ENCODE results near the gene ITCH.
"Not testable (repeated sequence)": the region's sequence is repeated elsewhere in the genome, so short reads cannot be mapped to it uniquely, and the experiment has no call there.

Gene ITCH

GRCh38 chr20:34441423-34441822 is 78.3 kb downstream of the ITCH start:
- H3K9me3 ChIP-seq (replicated peaks in 1 of 2; ENCODE audit: control insufficient read depth in 2 of 2, insufficient read depth in 1 of 2, low read depth in 1 of 2, low read length in 2 of 2); H3K18ac ChIP-seq (ENCODE audit: low read length); H4K8ac ChIP-seq (ENCODE audit: low read depth, low read length); H3K4me2 ChIP-seq (ENCODE audit: insufficient read depth, low read length, poor library complexity, severe bottlenecking); H2BK15ac ChIP-seq (ENCODE audit: low read length); H2AK5ac ChIP-seq (ENCODE audit: low read depth, low read length); H3K4me1 ChIP-seq (ENCODE audit: control insufficient read depth in 2 of 2, insufficient read depth in 1 of 2, low read depth in 1 of 2, low read length in 2 of 2); H2BK12ac ChIP-seq (ENCODE audit: low read length); H4K91ac ChIP-seq (ENCODE audit: low read depth, low read length, poor library complexity); H2BK5ac ChIP-seq (ENCODE audit: low read length); H3K27ac ChIP-seq (replicated peaks; ENCODE audit: low read length); H3K9ac ChIP-seq (ENCODE audit: low read depth, low read length, poor library complexity); H3K79me1 ChIP-seq (ENCODE audit: low read depth, low read length); H3K23ac ChIP-seq (ENCODE audit: low read depth, low read length, poor library complexity); H3K4me3 ChIP-seq (ENCODE audit: low read length in 2 of 2); H2AFZ ChIP-seq (ENCODE audit: low read length); H3K14ac ChIP-seq (ENCODE audit: low read length); H2BK120ac ChIP-seq (ENCODE audit: low read depth, low read length); H3K4ac ChIP-seq (ENCODE audit: low read length); H3K27me3 ChIP-seq (ENCODE audit: control insufficient read depth in 3 of 3, insufficient read depth in 3 of 3, low read depth in 1 of 3, low read length in 3 of 3); DNase-seq (ENCODE audit: low spot score): not testable (repeated sequence)
- WGBS, 2 donors (ENCODE audit: extremely low coverage in 2 of 2, insufficient read length in 2 of 2, insufficient replicate concordance in 1 of 2): no CpG with 5 or more reads among the region's 3 CpGs
- peaks cover 15 to 96% of the 10 kb centered on the region in 2 donors for H3K36me3 ChIP-seq (replicated peaks in 1 of 2; ENCODE audit: control insufficient read depth in 2 of 2, insufficient read depth in 2 of 2, low read length in 2 of 2)

GRCh38 chr20:34443546-34443945 is 80.5 kb downstream of the ITCH start:
- Histone ChIP-seq H2BK5ac (ENCODE audit: low read length) (no peak overlapping the region), H2AFZ (ENCODE audit: low read length) (no peak overlapping the region), H3K4ac (ENCODE audit: low read length) (no peak overlapping the region), H3K4me1 (ENCODE audit: control insufficient read depth in 2 of 2, insufficient read depth in 1 of 2, low read depth in 1 of 2, low read length in 2 of 2) (no peaks in the 10 kb centered on the region), H4K91ac (ENCODE audit: low read depth, low read length, poor library complexity) (no peak overlapping the region), H2BK120ac (ENCODE audit: low read depth, low read length) (no peak overlapping the region), H3K27me3 (ENCODE audit: control insufficient read depth in 3 of 3, insufficient read depth in 3 of 3, low read depth in 1 of 3, low read length in 3 of 3) (no peaks in the 10 kb centered on the region), H3K14ac (ENCODE audit: low read length) (no peak overlapping the region), H3K36me3 (replicated peaks in 1 of 2; ENCODE audit: control insufficient read depth in 2 of 2, insufficient read depth in 2 of 2, low read length in 2 of 2) (peaks cover 17 to 99% of the 10 kb centered on the region in 2 donors), H3K23ac (ENCODE audit: low read depth, low read length, poor library complexity) (no peak overlapping the region), H3K18ac (ENCODE audit: low read length) (no peak overlapping the region), H3K79me1 (ENCODE audit: low read depth, low read length) (no peaks in the 10 kb centered on the region), H3K4me3 (ENCODE audit: low read length in 2 of 2) (no peak overlapping the region), H2BK15ac (ENCODE audit: low read length) (no peak overlapping the region), H3K27ac (replicated peaks; ENCODE audit: low read length) (no peak overlapping the region), H3K9ac (ENCODE audit: low read depth, low read length, poor library complexity) (no peak overlapping the region), H2AK5ac (ENCODE audit: low read depth, low read length) (no peak overlapping the region), H2BK12ac (ENCODE audit: low read length) (no peak overlapping the region), H3K4me2 (ENCODE audit: insufficient read depth, low read length, poor library complexity, severe bottlenecking) (no peak overlapping the region), H4K8ac (ENCODE audit: low read depth, low read length) (no peak overlapping the region), H3K9me3 (replicated peaks in 1 of 2; ENCODE audit: control insufficient read depth in 2 of 2, insufficient read depth in 1 of 2, low read depth in 1 of 2, low read length in 2 of 2) (no peaks in the 10 kb centered on the region)
- DNase-seq (ENCODE audit: low spot score): no peak
- WGBS, 2 donors (ENCODE audit: extremely low coverage in 2 of 2, insufficient read length in 2 of 2, insufficient replicate concordance in 1 of 2): no CpG with 5 or more reads among the region's 3 CpGs

- no peak overlapping the region for H2BK5ac ChIP-seq (ENCODE audit: low read length)
- H3K4me1 ChIP-seq (ENCODE audit: control insufficient read depth in 2 of 2, insufficient read depth in 1 of 2, low read depth in 1 of 2, low read length in 2 of 2): no peaks in the 10 kb centered on the region
- DNase-seq (ENCODE audit: low spot score): no peak
- H3K4me2 ChIP-seq (ENCODE audit: insufficient read depth, low read length, poor library complexity, severe bottlenecking): no peak overlapping the region
- H3K9ac ChIP-seq (ENCODE audit: low read depth, low read length, poor library complexity): no peak overlapping the region
- H3K79me1 ChIP-seq (ENCODE audit: low read depth, low read length): no peaks in the 10 kb centered on the region
- no peaks in the 10 kb centered on the region for H3K27me3 ChIP-seq (ENCODE audit: control insufficient read depth in 3 of 3, insufficient read depth in 3 of 3, low read depth in 1 of 3, low read length in 3 of 3)
- no peak overlapping the region for H2BK12ac ChIP-seq (ENCODE audit: low read length)
- no peaks in the 10 kb centered on the region for H3K9me3 ChIP-seq (replicated peaks in 1 of 2; ENCODE audit: control insufficient read depth in 2 of 2, insufficient read depth in 1 of 2, low read depth in 1 of 2, low read length in 2 of 2)
- H3K14ac ChIP-seq (ENCODE audit: low read length): no peak overlapping the region
- no peak overlapping the region for H2AK5ac ChIP-seq (ENCODE audit: low read depth, low read length)
- H4K91ac ChIP-seq (ENCODE audit: low read depth, low read length, poor library complexity): no peak overlapping the region
- no peak overlapping the region for H3K18ac ChIP-seq (ENCODE audit: low read length)
- H3K4me3 ChIP-seq (ENCODE audit: low read length in 2 of 2): no peak overlapping the region
- no peak overlapping the region for H3K27ac ChIP-seq (replicated peaks; ENCODE audit: low read length)
- no peak overlapping the region for H3K4ac ChIP-seq (ENCODE audit: low read length)
- H2AFZ ChIP-seq (ENCODE audit: low read length): no peak overlapping the region
- no peak overlapping the region for H2BK15ac ChIP-seq (ENCODE audit: low read length)
- peaks cover 16 to 99% of the 10 kb centered on the region in 2 donors for H3K36me3 ChIP-seq (replicated peaks in 1 of 2; ENCODE audit: control insufficient read depth in 2 of 2, insufficient read depth in 2 of 2, low read length in 2 of 2)
- H2BK120ac ChIP-seq (ENCODE audit: low read depth, low read length): no peak overlapping the region
- H3K23ac ChIP-seq (ENCODE audit: low read depth, low read length, poor library complexity): no peak overlapping the region
- H4K8ac ChIP-seq (ENCODE audit: low read depth, low read length): no peak overlapping the region
- WGBS, 2 donors (ENCODE audit: extremely low coverage in 2 of 2, insufficient read length in 2 of 2, insufficient replicate concordance in 1 of 2): no CpG with 5 or more reads among the region's 7 CpGs
Measured at GRCh38 chr20:34445177-34446065, 82.3 kb downstream of the ITCH start.

GRCh38 chr20:34448517-34448916 is 85.4 kb downstream of the ITCH start:
- H3K4me2 ChIP-seq (ENCODE audit: insufficient read depth, low read length, poor library complexity, severe bottlenecking): no peak overlapping the region
- H4K8ac ChIP-seq (ENCODE audit: low read depth, low read length): no peak overlapping the region
- no peaks in the 10 kb centered on the region for H3K79me1 ChIP-seq (ENCODE audit: low read depth, low read length)
- no peaks in the 10 kb centered on the region for H3K9me3 ChIP-seq (replicated peaks in 1 of 2; ENCODE audit: control insufficient read depth in 2 of 2, insufficient read depth in 1 of 2, low read depth in 1 of 2, low read length in 2 of 2)
- no peaks in the 10 kb centered on the region for H3K27me3 ChIP-seq (ENCODE audit: control insufficient read depth in 3 of 3, insufficient read depth in 3 of 3, low read depth in 1 of 3, low read length in 3 of 3)
- DNase-seq (ENCODE audit: low spot score): no peak
- H2BK120ac ChIP-seq (ENCODE audit: low read depth, low read length): no peak overlapping the region
- H3K36me3 ChIP-seq (replicated peaks in 1 of 2; ENCODE audit: control insufficient read depth in 2 of 2, insufficient read depth in 2 of 2, low read length in 2 of 2): peaks cover 18 to 100% of the 10 kb centered on the region in 2 donors
- H3K18ac ChIP-seq (ENCODE audit: low read length): no peak overlapping the region
- H3K23ac ChIP-seq (ENCODE audit: low read depth, low read length, poor library complexity): no peak overlapping the region
- H4K91ac ChIP-seq (ENCODE audit: low read depth, low read length, poor library complexity): no peak overlapping the region
- no peak overlapping the region for H2BK5ac ChIP-seq (ENCODE audit: low read length)
- H2BK15ac ChIP-seq (ENCODE audit: low read length): no peak overlapping the region
- H2AK5ac ChIP-seq (ENCODE audit: low read depth, low read length): no peak overlapping the region
- H3K4me1 ChIP-seq (ENCODE audit: control insufficient read depth in 2 of 2, insufficient read depth in 1 of 2, low read depth in 1 of 2, low read length in 2 of 2): no peaks in the 10 kb centered on the region
- H3K27ac ChIP-seq (replicated peaks; ENCODE audit: low read length): no peak overlapping the region
- H3K9ac ChIP-seq (ENCODE audit: low read depth, low read length, poor library complexity): no peak overlapping the region
- H3K4ac ChIP-seq (ENCODE audit: low read length): no peak overlapping the region
- H2BK12ac ChIP-seq (ENCODE audit: low read length): no peak overlapping the region
- H2AFZ ChIP-seq (ENCODE audit: low read length): no peak overlapping the region
- no peak overlapping the region for H3K14ac ChIP-seq (ENCODE audit: low read length)
- H3K4me3 ChIP-seq (ENCODE audit: low read length in 2 of 2): no peak overlapping the region
- WGBS, 2 donors (ENCODE audit: extremely low coverage in 2 of 2, insufficient read length in 2 of 2, insufficient replicate concordance in 1 of 2): no CpG with 5 or more reads among the region's 1 CpG
